NCI-H2196 treated with DMSO at 0.1 percent for 48 hours (cell line): Measurements from ENCODE around the gene ZNF664.
"Not testable (repeated sequence)": the region's sequence is repeated elsewhere in the genome, so short reads cannot be mapped to it uniquely, and the experiment has no call there.

Experiments used
- DNase-seq: peaks from one replicate; lab custom pipeline; 2025; ENCODE audit not compliant: unreplicated experiment; lab: John Stamatoyannopoulos, UW

The ZNF664 gene

DNA sequence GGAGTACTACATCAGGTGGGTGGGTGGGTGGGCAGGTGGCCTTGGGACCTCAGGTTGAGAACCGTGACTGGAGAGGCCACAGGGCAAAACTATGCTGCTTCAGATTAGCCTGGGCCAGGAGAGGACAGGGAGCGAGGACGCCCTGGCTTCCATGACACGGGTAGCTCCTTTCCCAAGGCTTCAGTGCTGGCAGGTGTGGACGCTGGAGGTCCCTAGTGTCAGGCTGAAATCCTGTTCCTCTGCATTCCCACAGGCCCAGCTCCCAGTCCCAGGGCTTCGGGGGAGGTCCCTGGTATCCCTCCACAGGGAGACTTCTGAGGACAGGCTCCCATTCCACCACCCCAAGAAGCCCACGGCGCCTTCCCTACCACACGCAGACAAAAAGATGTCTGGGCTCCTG is 32.0 kb upstream of the ZNF664 start:
- DNase-seq: no peak

DNA sequence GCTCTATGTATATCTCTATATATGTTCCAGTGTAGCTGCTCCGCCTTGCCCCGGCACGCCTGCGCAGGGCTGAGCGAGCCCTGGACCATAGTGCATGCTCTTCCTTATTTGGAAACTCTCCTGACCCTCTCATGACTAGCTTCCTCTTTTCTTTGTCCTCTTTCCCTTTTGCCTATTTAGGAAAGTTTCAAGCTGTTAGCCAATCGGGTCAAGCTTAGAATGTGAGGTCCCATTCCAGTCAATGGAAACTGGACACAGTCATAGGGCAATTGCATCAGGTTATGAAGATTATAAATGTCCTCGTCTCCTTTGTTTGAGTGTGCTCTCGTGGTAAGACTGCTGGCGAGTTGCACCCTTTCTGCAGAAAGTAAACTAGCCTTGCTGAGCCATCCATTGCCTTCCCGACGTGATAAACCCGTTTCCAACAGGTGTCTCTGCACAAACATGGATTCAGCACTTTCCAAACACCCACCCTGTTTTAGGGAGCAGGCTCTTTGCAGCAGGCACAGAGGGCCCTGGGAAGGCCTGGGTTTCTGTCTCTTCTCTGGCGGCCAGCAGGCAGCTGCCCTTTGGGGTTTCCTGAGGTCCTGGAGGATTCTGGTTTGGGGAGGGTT is 31.3 kb upstream of the ZNF664 start:
- no peak for DNase-seq

DNA sequence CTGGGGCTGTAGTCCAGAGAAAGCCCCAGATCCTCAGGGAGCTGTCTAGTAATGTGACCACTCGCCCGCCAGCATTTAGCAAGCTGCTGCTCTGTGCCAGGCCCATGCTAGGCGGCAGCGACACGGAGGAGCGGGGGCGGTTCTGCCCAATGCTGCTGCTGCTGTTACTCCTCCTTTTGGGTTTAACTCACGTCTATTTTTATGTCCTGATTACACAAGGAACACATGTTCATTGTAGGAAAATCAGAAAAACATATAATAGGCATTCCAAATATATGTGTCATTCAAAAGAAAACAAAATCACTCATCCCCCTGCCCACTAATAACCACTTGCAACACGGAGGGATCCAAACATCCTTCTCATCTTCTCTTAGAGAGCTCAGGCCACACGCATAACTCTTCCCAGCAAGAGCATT is 30.8 kb upstream of the ZNF664 start:
- no peak for DNase-seq

DNA sequence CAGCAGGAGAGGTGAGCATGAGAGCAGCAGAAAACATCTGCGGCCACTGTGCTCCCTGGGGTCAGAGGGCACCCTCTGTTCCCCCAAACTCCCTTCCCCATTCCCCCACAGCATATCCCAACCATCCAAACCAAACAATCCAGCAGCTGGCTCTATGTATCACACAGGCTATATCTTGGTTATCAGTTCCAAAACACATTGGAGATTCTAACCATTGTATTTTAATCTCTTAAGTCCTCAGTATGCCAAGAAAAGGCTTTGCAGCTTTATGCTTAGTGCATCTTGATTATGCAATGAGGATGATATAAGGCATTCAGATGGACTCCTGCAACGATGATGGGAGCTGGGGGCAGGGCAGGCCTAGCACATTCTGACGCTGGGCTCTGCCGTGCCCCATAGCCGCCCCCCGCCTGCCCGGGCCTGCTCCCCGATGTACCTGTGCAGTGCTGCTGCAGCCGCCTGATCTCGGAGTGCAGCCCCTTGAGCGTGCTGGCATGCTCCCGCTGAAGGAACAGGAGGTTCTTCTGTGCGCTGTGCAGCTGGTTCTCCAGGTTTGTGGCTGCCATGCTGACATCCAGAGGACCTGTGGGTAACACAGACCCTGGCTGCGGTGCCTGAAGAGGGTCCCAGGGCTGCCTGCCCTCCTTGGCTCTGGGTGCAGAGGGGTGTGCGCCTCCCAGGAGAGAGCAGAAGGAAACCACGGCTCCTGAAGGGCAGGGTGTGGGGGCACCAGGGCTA is 29.9 kb upstream of the ZNF664 start:
- DNase-seq: no peak

DNA sequence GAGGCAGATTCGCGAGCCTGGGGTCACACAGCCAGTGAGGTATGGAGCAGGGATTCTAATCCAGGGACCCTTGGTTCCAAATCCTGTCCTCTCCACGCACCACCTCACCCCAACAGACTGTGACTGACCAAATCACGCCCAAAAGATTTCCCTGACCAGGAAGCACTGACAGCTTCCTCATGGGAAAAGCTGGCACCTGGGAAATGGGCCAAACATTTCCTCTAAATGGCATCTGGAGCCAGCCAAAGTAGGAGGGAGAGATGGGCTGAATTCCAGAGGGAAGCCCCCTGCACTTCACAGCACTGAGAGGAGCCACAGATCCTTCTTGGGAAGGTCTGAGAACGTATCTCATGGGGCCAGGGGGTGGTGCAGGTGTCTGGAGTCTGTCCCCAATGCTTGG is 29.2 kb upstream of the ZNF664 start:
- no peak for DNase-seq

DNA sequence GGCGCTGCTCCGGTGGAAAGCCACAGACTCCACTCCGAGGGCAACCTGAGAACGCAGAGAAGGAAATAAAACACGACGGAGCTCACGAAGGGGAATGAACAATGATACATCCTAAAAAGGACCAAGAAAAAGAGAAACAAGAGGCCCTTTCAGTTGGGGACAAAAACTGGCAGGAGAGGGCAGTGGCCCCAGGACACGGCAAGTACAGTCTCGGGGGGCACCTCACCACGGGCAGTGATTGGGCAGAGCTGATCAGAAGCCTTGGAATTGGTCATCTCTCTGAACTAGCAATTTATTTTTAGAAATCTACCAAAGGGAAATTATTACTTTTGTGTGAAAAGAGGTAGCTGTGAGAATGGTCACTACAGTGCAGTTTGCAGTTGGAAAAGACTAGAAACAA is 28.3 kb upstream of the ZNF664 start:
- no peak for DNase-seq

DNA sequence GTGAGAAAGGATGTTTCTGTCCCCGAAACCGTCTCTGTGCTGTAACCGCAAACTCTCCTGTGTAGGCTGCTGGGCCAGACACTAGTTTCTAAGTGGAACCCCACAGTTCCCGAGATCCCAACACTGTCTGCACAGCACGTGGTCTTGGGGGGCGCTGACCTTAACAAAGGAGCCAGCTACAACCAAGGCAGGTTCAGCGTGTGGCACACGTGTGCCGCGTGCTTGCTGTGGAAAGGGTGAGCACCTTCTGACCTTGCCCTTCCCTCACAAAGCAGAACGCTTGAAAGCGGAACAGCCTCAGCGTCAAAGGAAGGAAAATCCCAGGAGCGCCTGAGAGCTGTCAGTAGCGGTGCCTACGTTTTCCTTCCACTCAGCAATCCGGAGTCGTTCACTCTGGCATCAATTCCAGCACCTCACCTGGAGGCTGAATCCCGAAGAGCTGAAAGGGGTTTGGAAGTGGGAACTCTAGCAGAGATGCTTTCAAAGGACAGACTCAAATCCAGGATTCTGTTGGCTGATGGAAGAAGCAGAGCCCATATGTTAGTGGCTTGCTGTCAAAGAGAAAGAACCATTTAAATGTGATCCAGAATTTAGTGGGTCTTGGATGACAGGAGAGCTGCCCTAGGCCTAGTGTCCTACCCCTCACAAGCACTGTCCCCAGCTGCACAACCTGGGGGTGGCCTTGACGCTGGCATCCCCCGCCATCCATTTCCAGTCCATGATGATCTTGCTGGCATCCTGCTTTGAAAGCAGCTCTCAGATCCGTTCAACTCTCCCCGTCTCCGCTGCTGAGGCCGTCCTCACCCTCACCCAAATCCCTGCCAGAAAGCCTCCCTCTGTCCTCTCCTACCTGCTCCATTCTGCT is 27.5 kb upstream of the ZNF664 start:
- DNase-seq: no peak

DNA sequence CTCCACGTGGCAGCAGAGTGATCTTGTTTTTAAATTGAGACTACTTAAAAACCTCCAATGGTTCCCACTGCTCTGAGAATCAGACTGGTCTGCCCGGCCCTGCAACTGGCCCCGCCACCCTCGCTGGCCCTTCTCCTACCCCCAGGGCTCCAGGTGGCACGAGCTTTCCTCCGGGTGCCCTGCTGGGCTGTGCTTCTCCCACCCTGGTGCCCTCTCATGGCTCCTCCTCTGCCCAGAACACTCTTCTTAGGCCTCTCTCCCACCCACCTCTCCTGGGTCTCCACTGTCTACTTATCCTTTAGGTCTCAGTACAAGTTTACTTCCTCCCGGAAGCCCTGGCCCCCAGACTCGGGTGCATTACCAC is 26.9 kb upstream of the ZNF664 start:
- no peak for DNase-seq

DNA sequence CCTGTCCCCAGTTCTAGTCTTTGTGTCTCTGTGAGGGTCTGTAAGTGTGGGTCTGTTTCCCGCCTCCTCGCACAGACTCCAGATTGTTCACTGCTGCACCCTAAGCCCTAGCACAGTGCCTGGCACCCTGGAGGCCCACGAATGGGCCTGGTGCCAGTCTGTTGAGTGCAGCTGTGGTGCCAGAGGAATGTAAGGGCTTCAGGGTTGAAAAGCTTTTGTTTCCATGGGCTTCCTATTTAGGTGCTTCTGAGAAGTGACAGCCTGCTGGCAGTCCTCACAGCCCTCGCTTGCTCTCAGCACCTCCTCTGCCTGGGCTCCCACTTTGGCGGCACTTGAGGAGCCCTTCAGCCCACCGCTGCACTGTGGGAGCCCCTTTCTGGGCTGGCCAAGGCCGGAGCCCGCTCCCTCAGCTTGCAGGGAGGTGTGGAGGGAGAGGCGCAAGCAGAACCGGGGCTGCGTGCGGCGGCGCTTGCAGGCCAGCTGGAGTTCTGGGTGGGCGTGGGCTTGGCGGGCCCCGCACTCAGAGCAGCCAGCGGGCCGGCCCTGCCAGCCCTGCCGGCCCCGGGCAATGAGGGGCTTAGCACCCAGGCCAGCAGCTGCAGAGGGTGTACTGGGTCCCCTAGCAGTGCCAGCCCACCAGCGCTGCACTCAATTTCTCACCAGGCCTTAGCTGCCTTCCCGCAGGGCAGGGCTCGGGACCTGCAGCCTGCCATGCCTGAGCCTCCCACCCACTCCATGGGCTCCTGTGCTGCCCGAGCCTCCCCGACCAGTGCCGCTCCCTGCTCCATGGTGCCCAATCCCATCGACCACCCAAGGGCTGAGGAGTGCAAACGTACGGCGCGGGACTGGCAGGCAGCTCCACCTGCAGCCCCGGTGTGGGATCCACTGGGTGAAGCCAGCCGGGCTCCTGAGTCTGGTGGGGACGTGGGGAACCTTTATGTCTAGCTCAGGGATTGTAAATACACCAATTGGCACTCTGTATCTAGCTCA is 26.2 kb upstream of the ZNF664 start:
- not testable (repeated sequence) for DNase-seq

DNA sequence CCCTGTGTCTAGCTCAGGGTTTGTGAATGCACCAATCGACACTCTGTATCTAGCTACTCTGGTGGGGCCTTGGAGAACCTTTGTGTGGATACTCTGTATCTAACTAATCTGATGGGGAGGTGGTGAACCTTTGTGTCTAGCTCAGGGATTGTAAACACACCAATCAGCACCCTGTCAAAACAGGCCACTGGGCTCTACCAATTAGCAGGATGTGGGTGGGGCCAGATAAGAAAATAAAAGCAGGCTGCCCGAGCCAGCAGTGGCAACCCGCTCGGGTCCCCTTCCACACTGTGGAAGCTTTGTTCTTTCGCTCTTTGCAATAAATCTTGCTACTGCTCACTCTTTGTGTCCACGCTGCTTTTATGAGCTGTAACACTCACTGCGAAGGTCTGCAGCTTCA is 25.5 kb upstream of the ZNF664 start:
- not testable (repeated sequence) for DNase-seq

DNA sequence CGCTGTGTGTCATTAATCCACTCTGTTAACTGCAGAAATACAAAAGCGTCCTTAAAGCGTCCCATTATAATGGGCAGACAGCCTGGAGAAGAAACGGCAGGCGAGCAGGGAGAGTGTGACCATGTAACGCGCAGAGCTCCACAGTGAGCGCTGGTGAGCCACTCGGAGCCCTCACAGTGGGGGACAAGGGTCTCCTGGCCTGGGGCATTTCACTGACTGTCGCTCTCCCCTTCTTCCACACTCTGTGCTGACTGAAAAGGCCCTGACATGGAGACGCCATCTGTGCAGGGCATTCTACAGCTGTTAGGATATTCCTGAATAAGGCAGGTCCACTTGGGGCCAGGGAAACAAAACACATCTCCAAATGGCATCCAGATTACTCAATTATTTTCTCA is 24.6 kb upstream of the ZNF664 start:
- no peak for DNase-seq

DNA sequence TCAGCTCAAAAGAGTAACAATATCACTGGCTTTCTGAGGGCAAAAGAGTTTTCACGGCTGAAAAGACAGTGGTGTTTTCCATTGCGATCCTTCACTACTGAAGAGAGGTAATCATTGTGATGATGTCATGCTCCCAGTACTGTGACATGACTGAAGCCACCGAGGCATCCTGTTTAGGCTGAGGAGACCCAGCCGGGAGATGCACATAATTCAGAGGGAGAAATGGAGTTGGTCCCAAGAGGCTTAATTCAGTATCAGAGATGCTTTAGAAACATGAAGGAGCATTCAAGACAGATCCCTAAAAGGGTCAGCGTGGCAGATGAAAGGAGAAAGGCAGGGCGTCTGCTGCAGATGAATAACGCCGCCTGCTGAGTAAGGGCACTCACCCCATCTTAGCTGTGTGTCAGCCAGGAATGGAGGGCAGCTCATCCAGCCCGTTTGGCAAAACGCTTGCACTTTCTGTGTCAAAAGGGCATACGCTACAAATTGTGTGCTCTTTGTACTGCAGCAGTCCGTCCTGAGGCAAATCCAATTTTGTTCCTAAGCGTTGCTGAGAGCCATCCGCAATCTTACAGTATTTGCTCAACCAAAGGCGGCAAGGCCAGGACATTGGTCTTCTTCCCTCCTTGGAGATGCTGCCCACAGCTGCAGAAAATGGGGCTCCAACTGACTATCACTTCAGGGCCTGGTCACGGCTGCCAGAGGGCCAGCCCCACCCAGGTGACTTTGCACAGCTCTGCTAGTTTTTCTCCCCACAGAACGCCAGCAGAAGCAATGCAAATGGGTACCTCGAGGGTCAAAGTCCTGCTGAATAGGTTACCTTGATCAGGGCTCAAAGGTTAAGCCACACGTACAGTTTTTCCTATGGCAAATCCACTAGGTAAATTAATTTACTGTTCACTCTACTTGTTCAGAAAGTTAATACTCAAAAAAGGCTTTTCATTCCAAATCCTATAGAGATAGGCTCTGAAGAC is 23.9 kb upstream of the ZNF664 start:
- DNase-seq: no peak

DNA sequence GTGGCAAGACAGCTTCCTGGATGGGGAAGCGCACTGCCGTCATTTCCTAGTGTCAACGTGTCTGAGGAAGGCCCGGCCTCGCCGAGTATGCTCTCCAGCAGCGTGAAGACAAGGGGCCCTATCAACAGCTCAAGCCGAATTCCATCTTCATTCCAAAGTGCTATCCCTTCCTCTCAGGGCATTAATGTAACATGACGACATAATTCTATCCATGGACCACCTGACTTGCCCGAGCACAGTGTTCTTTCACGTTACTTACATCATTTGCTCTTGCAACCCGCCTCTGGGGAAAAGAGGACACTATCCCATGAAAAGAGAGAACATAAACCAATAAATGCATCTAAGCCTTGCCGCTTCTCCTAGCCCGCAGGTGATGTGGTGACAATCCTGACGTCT is 23.2 kb upstream of the ZNF664 start:
- DNase-seq: no peak

DNA sequence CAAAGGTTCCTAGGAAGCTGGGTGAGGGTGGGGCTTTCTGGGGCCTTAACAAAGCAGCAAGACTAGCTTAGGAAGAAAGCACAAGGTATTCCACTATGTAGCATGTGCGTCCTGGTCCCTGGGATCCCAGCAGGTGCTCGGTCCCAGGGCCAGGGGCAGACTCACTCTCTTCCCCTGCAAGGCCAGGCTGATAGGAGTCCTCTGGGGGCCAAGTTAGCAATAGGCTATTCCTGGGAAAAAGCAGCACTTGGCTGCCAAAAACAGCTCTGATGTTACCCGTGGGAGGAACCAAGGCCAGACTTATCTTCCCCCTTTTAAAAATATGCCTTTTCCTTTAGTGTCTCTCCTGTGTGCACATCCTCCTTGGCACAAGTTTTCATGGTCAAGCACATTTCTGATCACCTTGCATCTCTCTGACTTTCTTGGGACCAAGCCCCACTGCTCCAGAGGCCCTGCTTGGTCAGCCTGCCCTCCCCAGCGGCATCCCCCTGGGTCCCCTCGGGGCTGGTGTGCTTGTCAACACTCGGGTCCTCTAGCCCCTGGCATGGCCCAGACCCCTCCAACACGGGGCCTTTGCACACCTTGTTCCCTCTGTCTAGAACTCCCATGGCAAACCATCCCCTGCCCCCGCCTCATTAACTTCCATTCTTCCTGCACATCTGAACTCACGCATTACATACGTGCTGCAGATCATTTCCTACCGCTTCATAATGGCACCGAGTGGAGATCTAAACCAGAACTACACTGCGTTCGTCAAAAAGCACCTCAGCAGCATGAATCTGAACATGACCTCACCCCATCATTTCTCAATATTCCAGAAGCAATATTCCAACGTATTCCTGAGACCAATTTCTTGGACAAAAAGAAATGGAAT is 22.3 kb upstream of the ZNF664 start:
- DNase-seq: no peak

DNA sequence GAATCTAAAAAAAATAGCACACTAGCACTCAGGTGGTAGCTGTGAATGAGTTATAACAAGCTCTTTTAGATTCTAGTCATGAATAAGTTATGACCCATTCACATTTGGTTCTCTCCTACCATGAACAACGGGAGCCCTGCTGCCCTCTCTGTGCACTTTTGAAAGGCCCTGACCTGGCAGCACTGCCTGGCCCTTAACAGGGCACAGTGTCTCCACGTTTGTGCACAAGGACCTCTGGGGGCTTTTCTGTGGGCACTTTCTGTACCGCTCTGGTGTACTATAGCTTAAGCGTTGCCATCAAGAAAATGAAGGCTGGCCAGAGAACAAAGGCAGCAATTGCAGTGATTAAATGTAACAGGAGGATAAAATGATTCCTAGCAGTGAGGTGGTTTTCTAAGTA is 21.5 kb upstream of the ZNF664 start:
- no peak for DNase-seq

DNA sequence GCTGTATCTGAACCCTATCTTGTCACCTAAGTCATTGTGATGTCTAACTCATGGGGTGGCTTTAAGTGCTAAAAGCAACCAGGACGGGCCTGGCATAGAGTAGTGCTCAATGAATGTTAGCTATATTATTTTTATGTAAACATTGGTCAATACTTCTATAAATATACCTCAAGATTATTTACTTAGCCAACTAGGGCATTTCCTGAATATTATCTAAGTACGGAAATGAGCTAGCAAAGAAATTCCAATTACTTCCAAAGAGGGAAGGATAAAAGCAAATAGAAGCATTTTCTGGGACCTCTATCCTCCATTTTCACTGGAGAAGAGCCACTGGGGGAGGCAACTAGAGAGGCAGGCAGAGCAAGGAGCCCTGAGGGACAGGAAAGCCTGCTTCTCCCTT is 21.0 kb upstream of the ZNF664 start:
- DNase-seq: no peak

DNA sequence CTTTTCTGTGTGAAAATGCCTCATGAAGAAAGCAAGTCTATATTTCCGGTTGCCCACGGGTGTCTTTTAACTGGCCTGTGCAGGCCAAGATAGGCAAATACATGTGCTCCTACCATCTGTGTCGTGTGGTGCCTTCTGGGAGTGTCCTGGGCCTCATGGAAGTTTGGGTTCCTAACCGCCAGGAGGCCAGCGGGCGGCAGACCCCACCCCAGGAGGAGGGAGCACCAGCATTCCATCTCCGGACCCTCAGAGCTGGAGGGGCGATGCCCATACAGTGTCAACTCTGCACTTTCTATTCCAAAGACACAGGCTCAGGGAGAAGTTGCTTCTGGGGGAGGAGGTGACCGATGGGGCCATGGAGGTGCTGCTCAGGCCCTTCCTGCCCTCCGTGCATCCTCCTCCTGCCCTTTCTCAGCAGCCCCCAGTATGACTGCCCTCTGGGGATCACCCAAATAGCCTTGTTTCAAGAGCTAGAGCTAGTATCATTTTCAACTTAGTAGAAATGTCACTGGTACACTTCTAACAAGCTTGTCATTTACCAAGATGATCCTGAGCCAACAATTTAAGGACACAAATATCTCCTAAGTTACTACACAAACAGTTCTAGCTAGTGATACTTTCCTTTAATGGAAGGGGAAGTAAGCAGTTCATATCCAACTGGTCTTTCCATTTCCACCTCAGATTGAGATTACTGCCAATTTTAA is 18.2 kb upstream of the ZNF664 start:
- DNase-seq: no peak

DNA sequence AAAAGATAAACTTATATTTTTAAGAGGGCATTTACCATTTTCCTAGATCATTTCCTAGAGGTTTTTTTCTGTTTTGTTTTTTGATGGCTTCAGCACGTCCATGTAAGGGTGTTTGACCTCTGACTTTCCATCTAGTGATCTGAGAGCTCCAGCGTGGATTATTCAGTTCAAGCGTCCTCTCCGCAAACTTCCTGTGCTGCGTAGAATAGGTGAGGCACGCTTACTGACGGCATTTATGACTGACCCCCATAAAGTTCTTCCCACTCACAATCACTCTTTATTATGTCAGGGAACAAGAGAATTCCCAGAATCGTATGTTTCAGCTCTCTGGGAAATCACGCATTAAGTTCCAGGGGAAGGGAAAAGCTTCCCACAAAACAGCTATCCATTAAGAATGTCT is 16.8 kb upstream of the ZNF664 start:
- no peak for DNase-seq
